GM19240 (cell line): ENCODE measurements around the gene KCNQ4.

ENCODE experiments used
- DNase-seq: peaks from one replicate; pipeline ENCODE4 v3.0.0; 2011; ENCODE audit warnings: low spot score; ENCODE audit not compliant: insufficient read length

KCNQ4 gene

GRCh38 chr1:40838980-40839942 is 55.7 kb downstream of the KCNQ4 start:
- DNase-seq = no peak

GRCh38 chr1:40839943-40840335 is 56.4 kb downstream of the KCNQ4 start:
- no peak for DNase-seq

GRCh38 chr1:40840526-40841323 is 57.1 kb downstream of the KCNQ4 start:
- DNase-seq = no peak

- no peak for DNase-seq
These were observed 58.0 kb downstream of the KCNQ4 start for GRCh38 chr1:40841602-40842001.

- DNase-seq = no peak
These were observed 58.6 kb downstream of the KCNQ4 start for GRCh38 chr1:40842207-40842606.

GRCh38 chr1:40842691-40843090 is 59.1 kb downstream of the KCNQ4 start:
- DNase-seq = no peak

GRCh38 chr1:40844079-40844478 is 60.5 kb downstream of the KCNQ4 start:
- DNase-seq = no peak

- DNase-seq = no peak
These were observed 61.6 kb downstream of the KCNQ4 start for GRCh38 chr1:40844887-40845878.

GRCh38 chr1:40845895-40846294 is 62.3 kb downstream of the KCNQ4 start:
- DNase-seq = no peak

- DNase-seq = no peak
These were observed 63.6 kb downstream of the KCNQ4 start for GRCh38 chr1:40847023-40847745.

GRCh38 chr1:40848530-40849189 is 65.1 kb downstream of the KCNQ4 start:
- DNase-seq = no peak

GRCh38 chr1:40849801-40850592 is 66.4 kb downstream of the KCNQ4 start:
- peak; percentile 79 for DNase-seq

- no peak for DNase-seq
These were observed 68.1 kb downstream of the KCNQ4 start for GRCh38 chr1:40851643-40852042.

GRCh38 chr1:40853113-40853884 is 69.7 kb downstream of the KCNQ4 start:
- DNase-seq = no peak

GRCh38 chr1:40853885-40854170 is 70.2 kb downstream of the KCNQ4 start:
- DNase-seq = no peak

- no peak for DNase-seq
These were observed 71.9 kb downstream of the KCNQ4 start for GRCh38 chr1:40855513-40855912.

- DNase-seq = no peak
These were observed 72.5 kb downstream of the KCNQ4 start for GRCh38 chr1:40856116-40856515.

- DNase-seq = no peak
These were observed 73.2 kb downstream of the KCNQ4 start for GRCh38 chr1:40856656-40857302.
